Medulla oblongata (tissue), 1 donor: ENCODE results near the gene ZCCHC18.
A peak's percentile ranks its signal among the peaks of the same experiment; 100 is the strongest.

Experiments used
- DNase-seq: peaks from one replicate; pipeline ENCODE4 v3.0.0-alpha.2; 2015; ENCODE audit errors: extremely low spot score

Gene ZCCHC18

DNA sequence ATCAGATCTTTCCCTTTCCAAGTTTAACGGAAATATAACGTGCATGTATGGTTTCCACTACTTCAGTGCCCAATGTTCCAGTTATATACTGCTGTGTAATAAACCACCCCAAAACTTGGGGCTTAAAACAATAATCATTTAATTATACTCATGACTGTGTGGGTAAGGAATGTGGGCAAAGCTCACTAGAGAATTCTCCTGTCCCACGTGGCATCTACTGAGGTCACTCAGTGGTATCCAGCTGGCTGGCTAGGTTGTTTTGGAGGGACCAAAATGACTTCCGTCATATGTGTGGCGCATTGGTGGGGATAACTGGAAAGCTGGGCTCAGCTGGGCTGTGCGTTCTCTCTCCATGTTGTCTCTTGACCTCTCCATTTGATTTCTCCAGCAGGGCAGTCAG, 18.5 kb downstream of the ZCCHC18 start:
- no peak for DNase-seq

DNA sequence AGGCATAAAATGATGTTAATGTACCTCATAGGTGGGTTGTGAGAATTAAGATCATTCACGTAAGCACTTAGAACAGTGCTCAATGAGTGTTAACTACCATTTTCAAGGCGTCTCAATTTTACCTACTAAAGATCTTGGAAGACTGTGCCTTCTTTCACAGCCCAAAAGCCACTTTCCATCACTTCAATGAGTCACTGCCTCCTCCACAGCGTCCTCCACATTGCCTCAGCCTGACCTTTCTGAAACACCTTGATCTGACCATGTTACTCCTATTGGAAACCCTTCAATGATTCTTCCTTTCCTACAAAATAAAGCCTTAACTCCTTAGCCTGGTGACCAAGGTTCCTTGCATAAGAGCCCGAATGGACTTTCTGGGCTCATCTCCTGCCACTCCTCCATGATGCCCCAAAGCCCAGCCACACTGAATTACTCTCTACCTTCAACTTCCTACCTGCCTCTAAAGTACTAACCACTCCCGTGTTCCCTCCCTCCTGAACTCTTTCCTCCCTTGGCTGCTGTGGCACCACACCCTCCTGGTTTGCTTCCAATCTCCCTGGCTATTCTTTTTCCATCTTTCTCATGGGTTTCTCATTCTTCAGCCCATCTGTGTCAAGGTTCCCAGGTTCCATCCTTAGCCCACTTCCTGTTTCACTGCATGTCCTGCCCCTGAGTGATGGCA, 22.4 kb downstream of the ZCCHC18 start:
- DNase-seq: no peak

DNA sequence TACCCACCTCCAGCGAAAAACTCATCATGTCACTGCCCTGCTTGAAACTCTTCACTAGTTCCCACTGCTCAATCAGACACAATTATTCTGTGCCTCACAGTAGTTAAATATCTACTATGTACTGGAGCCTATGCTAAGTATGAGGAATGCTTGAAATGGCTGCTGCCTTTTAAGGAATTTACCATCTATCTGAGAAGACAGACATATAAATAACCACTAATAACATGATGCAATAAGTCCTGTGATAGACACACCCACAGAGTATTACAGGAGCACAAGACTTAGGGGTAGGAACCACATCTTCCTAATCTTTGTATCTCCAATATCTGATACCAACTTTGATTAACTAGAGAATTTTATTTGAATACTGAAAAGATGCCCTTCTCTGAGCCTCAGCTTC, 23.4 kb downstream of the ZCCHC18 start:
- no peak for DNase-seq

GRCh38 chrX:104136241-104137019, 24.1 kb downstream of the ZCCHC18 start:
- DNase-seq: peak; percentile 92

GRCh38 chrX:104137496-104137895, 25.2 kb downstream of the ZCCHC18 start:
- no peak for DNase-seq

- DNase-seq: no peak
Observed at GRCh38 chrX:104141087-104141760, 28.9 kb downstream of the ZCCHC18 start.

DNA sequence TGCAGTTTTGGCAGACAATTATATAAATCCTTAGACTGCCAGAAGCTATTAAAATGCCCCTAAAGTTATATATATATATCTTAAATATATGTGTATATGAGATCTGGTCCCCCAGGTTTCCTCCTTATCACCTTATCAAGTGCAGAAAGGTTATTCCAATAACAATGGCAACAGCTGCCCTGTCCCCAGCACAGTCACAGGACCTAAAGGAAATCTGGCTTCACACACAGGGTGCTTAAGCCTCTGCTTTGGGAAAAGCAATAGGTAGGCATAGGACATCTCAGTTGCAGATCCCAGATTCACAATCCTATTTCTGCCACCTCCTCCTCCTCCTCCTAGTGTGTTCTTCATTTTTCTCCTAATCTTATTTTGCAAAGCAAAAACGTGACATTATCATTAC, 38.7 kb downstream of the ZCCHC18 start:
- DNase-seq: no peak

DNA sequence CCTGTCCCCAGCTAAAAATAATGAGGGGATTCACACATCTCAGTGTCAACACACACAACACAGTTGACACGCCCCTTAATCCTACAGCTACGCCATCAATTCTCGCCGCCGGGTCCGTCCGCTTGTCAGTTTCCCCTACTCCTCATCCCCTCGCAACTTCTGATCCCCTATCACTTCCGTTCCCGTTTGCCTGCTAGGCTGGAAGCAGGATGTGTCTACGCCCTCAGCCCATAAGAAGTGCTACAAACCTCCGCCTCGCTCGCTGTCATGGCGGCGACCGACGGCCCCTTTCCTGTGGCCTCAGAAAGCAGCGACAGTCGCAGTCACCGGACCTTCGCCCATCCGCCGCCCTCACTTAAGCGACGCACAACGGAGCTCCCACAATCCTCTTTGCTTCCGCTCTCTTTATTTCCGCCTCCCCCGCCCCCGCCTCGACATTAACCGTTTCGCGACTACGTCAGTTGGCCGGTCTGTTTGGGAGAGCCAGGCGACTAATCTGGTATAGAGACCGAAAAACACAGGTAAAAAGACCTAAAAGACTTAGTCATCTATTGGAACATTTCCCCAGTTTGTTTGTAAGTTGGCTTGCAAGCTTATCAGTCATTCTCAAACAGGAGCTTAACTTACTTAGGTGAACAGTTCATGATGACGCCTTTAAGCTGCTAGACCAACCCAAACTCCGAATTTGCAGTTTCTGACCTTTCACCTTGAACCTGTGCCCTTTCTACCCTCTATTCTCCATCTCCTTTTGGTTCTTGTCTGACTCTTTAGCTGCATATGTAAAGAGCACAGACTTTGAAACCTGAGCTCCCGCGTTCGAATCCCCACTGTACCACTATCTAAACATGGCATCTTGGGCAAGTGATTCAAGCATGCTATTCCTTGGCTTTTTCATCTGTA, 44.6 kb downstream of the ZCCHC18 start, which contains the start of gene SLC25A53:
SLC25A53 (minus strand) TSS at position 380 of the 900 bp plus-strand sequence. CDS start 51,752 bp downstream, outside the sequence.
- peak; percentile 78 for DNase-seq
